Measurements from ENCODE around the gene POC1B. TPM values are rescaled to one million over a fixed set of nuclear protein-coding genes. Genes with fewer than 3 reads are reported as not detected.

Gene POC1B
- total RNA-seq, 3 donors from 2014 or later = 16.0 to 30.4 (median 27.9) TPM

DNA sequence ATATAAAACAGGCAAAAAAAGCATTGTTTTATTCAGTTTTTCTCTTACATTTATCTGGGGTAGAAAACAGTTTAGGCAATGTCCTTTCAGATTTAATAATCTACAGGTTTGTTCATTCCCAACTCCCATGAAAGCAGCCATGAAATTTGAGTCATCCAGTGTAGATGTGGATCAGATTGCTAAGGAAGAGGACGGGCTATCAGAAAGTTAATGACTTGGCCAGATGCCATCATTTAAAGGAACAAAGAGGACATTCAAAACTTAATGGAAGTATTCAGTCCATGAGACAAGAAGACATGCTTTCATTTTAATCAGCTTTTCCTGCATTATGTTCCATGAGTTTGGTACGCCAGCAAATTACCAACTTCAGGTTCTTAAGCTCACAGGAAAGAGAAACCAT is 31.1 kb upstream of the POC1B start:
- no peak for TF ChIP-seq POLR2A (IDR thresholded peaks at IDR 0.05)
- no peak for DNase-seq (ENCODE audit: low spot score in 2 of 2)
- H3K4me3 ChIP-seq = no peak overlapping the region

DNA sequence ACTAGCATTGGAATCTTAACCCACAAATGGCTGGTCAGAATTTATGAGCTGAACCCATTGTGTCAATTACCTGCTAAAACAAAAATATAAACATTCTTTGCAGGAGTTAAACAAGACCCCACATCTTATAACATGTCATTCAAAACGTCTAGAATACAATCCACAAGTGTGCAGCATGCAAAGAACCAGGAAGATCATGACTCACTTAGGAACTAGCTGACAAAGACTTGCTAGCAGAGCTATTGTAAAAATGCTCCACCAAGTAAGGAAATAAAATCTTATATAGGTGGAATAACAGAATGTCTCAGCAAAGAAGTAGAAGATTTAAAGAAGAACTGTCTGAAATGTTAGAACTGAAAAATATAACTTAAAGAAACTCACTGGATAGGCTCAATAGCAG is 26.5 kb upstream of the POC1B start:
- intact Hi-C loops (cut with DNase I; ENCODE audit: low total_unique reads) = no loop called here
- Histone ChIP-seq H3K36me3 (no peaks in the 10 kb centered on the region), H3K4me1 (no peaks in the 10 kb centered on the region), H3K27ac (no peak overlapping the region), H3K9me3 (no peaks in the 10 kb centered on the region), H3K4me3 (no peak overlapping the region), H3K27me3 (no peaks in the 10 kb centered on the region)
- no peak for TF ChIP-seq POLR2A (IDR thresholded peaks at IDR 0.05)
- TF ChIP-seq, protein P1, sequence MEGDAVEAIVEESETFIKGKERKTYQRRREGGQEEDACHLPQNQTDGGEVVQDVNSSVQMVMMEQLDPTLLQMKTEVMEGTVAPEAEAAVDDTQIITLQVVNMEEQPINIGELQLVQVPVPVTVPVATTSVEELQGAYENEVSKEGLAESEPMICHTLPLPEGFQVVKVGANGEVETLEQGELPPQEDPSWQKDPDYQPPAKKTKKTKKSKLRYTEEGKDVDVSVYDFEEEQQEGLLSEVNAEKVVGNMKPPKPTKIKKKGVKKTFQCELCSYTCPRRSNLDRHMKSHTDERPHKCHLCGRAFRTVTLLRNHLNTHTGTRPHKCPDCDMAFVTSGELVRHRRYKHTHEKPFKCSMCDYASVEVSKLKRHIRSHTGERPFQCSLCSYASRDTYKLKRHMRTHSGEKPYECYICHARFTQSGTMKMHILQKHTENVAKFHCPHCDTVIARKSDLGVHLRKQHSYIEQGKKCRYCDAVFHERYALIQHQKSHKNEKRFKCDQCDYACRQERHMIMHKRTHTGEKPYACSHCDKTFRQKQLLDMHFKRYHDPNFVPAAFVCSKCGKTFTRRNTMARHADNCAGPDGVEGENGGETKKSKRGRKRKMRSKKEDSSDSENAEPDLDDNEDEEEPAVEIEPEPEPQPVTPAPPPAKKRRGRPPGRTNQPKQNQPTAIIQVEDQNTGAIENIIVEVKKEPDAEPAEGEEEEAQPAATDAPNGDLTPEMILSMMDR (IDR thresholded peaks at IDR 0.05) = no peak
- no peak for TF ChIP-seq POLR2AphosphoS5 (IDR thresholded peaks at IDR 0.05)
- DNase-seq (ENCODE audit: low spot score in 2 of 2) = no peak

More for the DNA sequence above, 31.1 kb upstream of the POC1B start:
- no peaks in the 10 kb centered on the region for H3K4me1 ChIP-seq
- H3K36me3 ChIP-seq = no peaks in the 10 kb centered on the region
- H3K27ac ChIP-seq = no peak overlapping the region
- H3K27me3 ChIP-seq = no peaks in the 10 kb centered on the region
- H3K9me3 ChIP-seq = no peaks in the 10 kb centered on the region
- intact Hi-C loops (cut with DNase I; ENCODE audit: low total_unique reads) = no loop called here

DNA sequence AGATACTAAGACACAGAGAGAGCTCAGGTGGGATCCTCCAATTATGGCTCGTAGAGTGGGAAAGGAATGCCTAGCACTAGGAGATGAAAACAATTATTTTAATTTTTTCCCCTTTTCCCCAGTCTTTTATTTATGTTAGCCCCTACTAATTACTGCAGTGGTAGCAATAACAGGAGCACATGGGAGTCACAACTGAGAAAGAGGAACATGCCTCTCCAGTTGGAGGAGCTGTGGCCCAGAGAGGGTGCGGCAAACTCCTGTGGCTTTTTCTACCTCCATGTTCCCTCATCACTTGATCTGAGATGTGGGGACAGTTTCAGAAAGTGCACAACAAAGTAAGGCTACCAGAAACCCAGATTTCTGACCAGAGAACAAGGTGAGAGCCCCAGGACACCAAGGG is 25.9 kb upstream of the POC1B start:
- no peaks in the 10 kb centered on the region for H3K9me3 ChIP-seq
- intact Hi-C loops (cut with DNase I; ENCODE audit: low total_unique reads) = no loop called here
- no peak overlapping the region for H3K4me3 ChIP-seq

DNA sequence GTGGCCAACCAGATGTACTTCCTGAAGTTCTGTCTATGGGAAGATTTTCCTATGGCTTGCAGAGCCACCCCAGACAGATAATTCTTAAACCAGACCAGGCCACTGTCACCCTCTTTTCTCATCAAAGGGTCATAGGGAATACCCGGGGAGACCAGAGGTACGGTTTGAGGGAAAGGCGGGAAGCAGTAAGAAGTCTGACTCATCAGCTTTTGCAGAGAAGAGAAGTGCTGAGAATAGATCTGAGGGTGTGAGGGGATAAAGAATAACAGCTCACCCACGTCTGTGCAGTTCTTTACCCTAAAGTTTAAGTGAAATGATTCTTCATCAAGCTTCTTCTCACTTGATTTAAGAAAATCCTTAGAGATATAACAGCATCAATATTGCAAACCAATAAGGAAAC is 21.3 kb upstream of the POC1B start:
- no peaks in the 10 kb centered on the region for H3K4me1 ChIP-seq
- H3K36me3 ChIP-seq = no peaks in the 10 kb centered on the region
- no peaks in the 10 kb centered on the region for H3K9me3 ChIP-seq
- TF ChIP-seq, protein P1 (IDR thresholded peaks at IDR 0.05) = no peak
- TF ChIP-seq POLR2A (IDR thresholded peaks at IDR 0.05) (no peak), POLR2AphosphoS5 (IDR thresholded peaks at IDR 0.05) (no peak)
- intact Hi-C loops (cut with DNase I; ENCODE audit: low total_unique reads) = loop anchor here (10.0 kb wide), 1 partner anchor 558 kb away; no protein-coding TSS in a partner anchor
- H3K27me3 ChIP-seq = no peaks in the 10 kb centered on the region
- no peak overlapping the region for H3K27ac ChIP-seq
- DNase-seq (ENCODE audit: low spot score in 2 of 2) = no peak
- H3K4me3 ChIP-seq = no peak overlapping the region

More for the DNA sequence above, 25.9 kb upstream of the POC1B start:
- DNase-seq (ENCODE audit: low spot score in 2 of 2) = no peak
- Histone ChIP-seq H3K4me1 (no peaks in the 10 kb centered on the region), H3K27me3 (no peaks in the 10 kb centered on the region), H3K27ac (no peak overlapping the region), H3K36me3 (no peaks in the 10 kb centered on the region)
- no peak for TF ChIP-seq POLR2A (IDR thresholded peaks at IDR 0.05)
- TF ChIP-seq POLR2AphosphoS5 (IDR thresholded peaks at IDR 0.05) = no peak
- TF ChIP-seq, protein P1 (IDR thresholded peaks at IDR 0.05) = no peak

DNA sequence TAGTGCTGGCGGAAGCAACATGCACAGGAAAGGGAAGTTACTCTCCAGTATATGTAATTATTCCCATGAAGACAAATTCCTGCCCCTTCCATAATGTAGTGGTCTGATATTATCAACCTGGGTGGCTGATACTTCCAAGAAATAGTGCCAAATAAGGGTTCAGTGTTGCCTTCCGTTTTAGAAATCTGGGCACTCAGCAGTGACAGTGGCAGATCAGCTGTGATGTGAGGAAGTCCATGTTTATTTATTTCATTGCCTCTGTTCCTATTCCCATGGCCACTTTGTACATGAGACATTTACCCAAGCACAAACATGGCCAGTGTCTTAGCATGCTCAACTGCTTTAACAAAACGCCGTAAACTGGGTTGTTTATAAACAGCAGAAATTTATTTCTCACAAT is 20.3 kb upstream of the POC1B start:
- intact Hi-C loops (cut with DNase I; ENCODE audit: low total_unique reads) = loop anchor here (10.0 kb wide), 1 partner anchor 559 kb away; no protein-coding TSS in a partner anchor
- no peaks in the 10 kb centered on the region for H3K36me3 ChIP-seq
- H3K4me3 ChIP-seq = no peak overlapping the region
- H3K4me1 ChIP-seq = no peaks in the 10 kb centered on the region
- H3K27ac ChIP-seq = no peak overlapping the region
- TF ChIP-seq, protein P1 (IDR thresholded peaks at IDR 0.05) = no peak
- TF ChIP-seq POLR2A (IDR thresholded peaks at IDR 0.05) (no peak), POLR2AphosphoS5 (IDR thresholded peaks at IDR 0.05) (no peak)
- no peaks in the 10 kb centered on the region for H3K9me3 ChIP-seq
- no peaks in the 10 kb centered on the region for H3K27me3 ChIP-seq
- DNase-seq (ENCODE audit: low spot score in 2 of 2) = no peak
